Upper lobe of right lung (tissue), 1 donor: ENCODE results near the gene NDUFAB1. TPM values are rescaled to one million over a fixed set of nuclear protein-coding genes. Genes with fewer than 3 reads are reported as not detected.

Source experiments
- ATAC-seq: fragments of 200-7000 bp; cut with Tn5 transposase; one replicate; pipeline ENCODE4 v1.9.1; 2020; ENCODE audit warnings: mild to moderate bottlenecking, moderate library complexity
- DNase-seq: peaks from one replicate; pipeline ENCODE4 v3.0.0-alpha.2; 2020
- H3K27ac ChIP-seq: fragments of 200-600 bp; one replicate; pipeline ENCODE4 v1.8.0; 2022
- H3K27me3 ChIP-seq: fragments of 200-600 bp; one replicate; pipeline ENCODE4 v1.8.0; 2022; ENCODE audit warnings: mild to moderate bottlenecking
- H3K36me3 ChIP-seq: fragments of 200-600 bp; one replicate; pipeline ENCODE4 v1.8.0; 2022
- H3K4me1 ChIP-seq: fragments of 200-600 bp; one replicate; pipeline ENCODE4 v1.8.0; 2022
- H3K4me3 ChIP-seq: fragments of 200-600 bp; one replicate; pipeline ENCODE4 v1.8.0; 2022; ENCODE audit warnings: mild to moderate bottlenecking
- H3K9me3 ChIP-seq: fragments of 200-600 bp; one replicate; pipeline ENCODE4 v1.8.0; 2022
- intact Hi-C: fragments of 100-400 bp; cut with DNase I; formaldehyde crosslinking; loops from one replicate; pipeline ENCODE4 v1.11.0; 2022
- long read RNA-seq: library from polyadenylated mRNA; unstranded; transcript quantifications from one replicate; pipeline ENCODE4 v2.0.0, GENCODE V29; 2021
- total RNA-seq: library from RNA; stranded (reverse); fragmentation: NEBNext Ultra II Directional; extraction: Animal tissue kit (Norgen Biotek cat#: 25700); gene quantifications from one replicate; pipeline ENCODE4 v1.2.1, GENCODE V29; 2021
- TF ChIP-seq, protein P1 (sequence below): fragments of 200-600 bp; IDR thresholded peaks from one replicate; pipeline ENCODE4 v1.8.0; 2022; ENCODE audit warnings: antibody characterized with exemption
- donor health status: DM: no; HTN: yes; CAD: no; lungs with severe emphysema.

NDUFAB1 gene
- total RNA-seq = 49.2 TPM
- long read RNA-seq, transcript NDUFAB1-201 (5 exons, 717 nt) = major isoform, 31 of 34 reads
- long read RNA-seq, partial matches to known transcripts = 1 of 34 reads
- long read RNA-seq, other reads (novel, unspliced or antisense) = 2 of 34 reads

- Histone ChIP-seq H3K4me3 (peak within 1 kb of the TSS; percentile 97), H3K4me1 (peaks cover 12% of the 10 kb centered on the region), H3K9me3 (no peaks in the 10 kb centered on the region), H3K27ac (peak within 1 kb of the TSS; percentile 89), H3K36me3 (peaks cover 24% of the 10 kb centered on the region), H3K27me3 (no peaks in the 10 kb centered on the region)
- intact Hi-C loops = no loop called here
- TF ChIP-seq, protein P1, sequence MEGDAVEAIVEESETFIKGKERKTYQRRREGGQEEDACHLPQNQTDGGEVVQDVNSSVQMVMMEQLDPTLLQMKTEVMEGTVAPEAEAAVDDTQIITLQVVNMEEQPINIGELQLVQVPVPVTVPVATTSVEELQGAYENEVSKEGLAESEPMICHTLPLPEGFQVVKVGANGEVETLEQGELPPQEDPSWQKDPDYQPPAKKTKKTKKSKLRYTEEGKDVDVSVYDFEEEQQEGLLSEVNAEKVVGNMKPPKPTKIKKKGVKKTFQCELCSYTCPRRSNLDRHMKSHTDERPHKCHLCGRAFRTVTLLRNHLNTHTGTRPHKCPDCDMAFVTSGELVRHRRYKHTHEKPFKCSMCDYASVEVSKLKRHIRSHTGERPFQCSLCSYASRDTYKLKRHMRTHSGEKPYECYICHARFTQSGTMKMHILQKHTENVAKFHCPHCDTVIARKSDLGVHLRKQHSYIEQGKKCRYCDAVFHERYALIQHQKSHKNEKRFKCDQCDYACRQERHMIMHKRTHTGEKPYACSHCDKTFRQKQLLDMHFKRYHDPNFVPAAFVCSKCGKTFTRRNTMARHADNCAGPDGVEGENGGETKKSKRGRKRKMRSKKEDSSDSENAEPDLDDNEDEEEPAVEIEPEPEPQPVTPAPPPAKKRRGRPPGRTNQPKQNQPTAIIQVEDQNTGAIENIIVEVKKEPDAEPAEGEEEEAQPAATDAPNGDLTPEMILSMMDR = peak; percentile 100
- ATAC-seq (peak; percentile 100), DNase-seq (peak; percentile 95)
These were observed at the start of gene NDUFAB1 for GRCh38 chr16:23595951-23596720. TSS of gene NDUFAB1 (minus strand) at chr16:23596316. CDS start at chr16:23596290, 26 bp downstream.

GRCh38 chr16:23642246-23642774 lies 46.2 kb upstream of the NDUFAB1 start:
- TF ChIP-seq, protein P1 = no peak
- DNase-seq (no peak), ATAC-seq (no peak)
- Histone ChIP-seq H3K4me3 (peak overlapping the region; percentile 96), H3K27me3 (no peaks in the 10 kb centered on the region), H3K4me1 (peaks cover 20% of the 10 kb centered on the region), H3K36me3 (peaks cover 41% of the 10 kb centered on the region), H3K9me3 (no peaks in the 10 kb centered on the region), H3K27ac (peak overlapping the region; percentile 88)
- intact Hi-C loops = no loop called here

DNA sequence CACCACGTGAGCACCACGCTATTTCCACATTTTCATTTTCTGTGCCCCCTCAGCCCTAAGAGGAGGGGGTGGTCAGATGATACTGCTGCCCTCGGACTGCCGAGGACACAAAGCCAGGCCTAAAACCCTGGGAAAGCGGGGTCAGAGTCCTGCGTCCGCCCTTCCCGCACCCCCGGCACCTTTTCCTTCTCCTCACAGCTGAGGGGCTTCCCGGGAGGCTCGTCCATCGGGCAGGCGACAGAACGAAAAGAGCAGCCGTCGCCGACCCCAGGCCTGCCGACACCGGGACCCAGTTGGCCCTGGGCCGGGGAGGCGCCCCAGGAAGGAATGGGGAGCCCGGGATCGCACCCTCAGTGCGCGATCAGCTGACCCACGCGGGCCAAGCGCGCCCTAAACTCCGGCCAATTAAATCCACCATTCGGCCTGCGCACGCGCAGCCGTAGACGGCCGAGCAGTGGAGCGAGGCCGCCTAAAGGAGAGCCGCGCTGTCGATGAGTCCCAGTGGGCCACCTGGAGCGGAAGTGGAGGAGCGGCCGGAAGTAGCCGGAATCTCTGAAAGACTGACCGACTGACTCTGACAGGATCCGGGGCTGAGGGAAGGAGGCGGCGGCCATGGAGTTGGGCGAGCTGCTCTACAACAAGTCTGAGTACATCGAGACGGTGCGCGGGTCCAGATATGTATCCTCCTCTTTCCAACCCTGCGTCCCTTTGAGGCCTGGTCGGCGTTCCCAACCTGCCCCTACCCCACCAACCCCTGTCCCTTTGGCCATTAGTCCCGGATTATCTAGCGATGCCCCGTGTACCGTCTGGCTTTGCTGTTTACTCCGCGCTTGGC lies 45.0 kb upstream of the NDUFAB1 start, which contains the start of the genes DCTN5 and PALB2:
Gene DCTN5 (plus strand): TSS at position 536 of the 835 bp plus-strand sequence. CDS start 77 bp downstream, at position 613.
Gene PALB2 (minus strand): TSS at position 380 of the 835 bp plus-strand sequence. CDS start 153 bp downstream, at position 227.
- Histone ChIP-seq H3K4me1 (peaks cover 20% of the 10 kb centered on the region), H3K9me3 (no peaks in the 10 kb centered on the region), H3K27me3 (no peaks in the 10 kb centered on the region), H3K36me3 (peaks cover 52% of the 10 kb centered on the region), H3K4me3 (peak within 1 kb of the TSS; percentile 96), H3K27ac (peak within 1 kb of the TSS; percentile 88)
- peak; percentile 96 for DNase-seq
- peak; percentile 99 for ATAC-seq
- TF ChIP-seq, protein P1 = no peak
- intact Hi-C loops = no loop called here

DNA sequence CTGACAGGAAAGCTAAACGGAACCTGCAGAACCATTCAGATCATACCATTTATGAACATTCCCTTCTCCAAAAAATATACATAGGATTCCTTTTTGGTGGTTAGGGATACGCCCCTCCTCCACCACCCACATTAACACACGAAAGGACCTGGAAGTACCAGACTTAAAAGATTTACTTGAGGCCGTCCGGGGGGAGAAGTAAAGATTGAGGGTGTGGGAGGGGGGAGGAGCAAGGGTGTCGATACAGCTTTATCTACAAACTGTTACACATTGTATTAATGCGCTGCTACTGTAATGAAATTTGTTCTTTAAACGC lies 44.5 kb upstream of the NDUFAB1 start:
- H3K4me3 ChIP-seq = peak overlapping the region; percentile 96
- H3K4me1 ChIP-seq = peaks cover 20% of the 10 kb centered on the region
- TF ChIP-seq, protein P1 = no peak
- no peaks in the 10 kb centered on the region for H3K27me3 ChIP-seq
- intact Hi-C loops = no loop called here
- peak overlapping the region; percentile 88 for H3K27ac ChIP-seq
- no peak for DNase-seq
- peak; percentile 1 for ATAC-seq
- peaks cover 53% of the 10 kb centered on the region for H3K36me3 ChIP-seq
- H3K9me3 ChIP-seq = no peaks in the 10 kb centered on the region

GRCh38 chr16:23635958-23636357 lies 39.8 kb upstream of the NDUFAB1 start:
- H3K9me3 ChIP-seq = no peaks in the 10 kb centered on the region
- TF ChIP-seq, protein P1 = no peak
- H3K27ac ChIP-seq = no peak overlapping the region
- ATAC-seq (no peak), DNase-seq (no peak)
- no peak overlapping the region for H3K4me3 ChIP-seq
- intact Hi-C loops = no loop called here
- H3K36me3 ChIP-seq = peaks cover 56% of the 10 kb centered on the region
- no peaks in the 10 kb centered on the region for H3K27me3 ChIP-seq
- peaks cover 9% of the 10 kb centered on the region for H3K4me1 ChIP-seq
